HG02970 (cell line): ENCODE data around the gene DTHD1.

ENCODE experiments used
- ATAC-seq: cut with Tn5 transposase; IDR thresholded peaks from one replicate; pipeline ENCODE4 v1.9.1; 2021; ENCODE audit warnings: mild to moderate bottlenecking, moderate library complexity, moderate number of reproducible peaks; ENCODE audit not compliant: unreplicated experiment, low FRiP score

The DTHD1 gene

DNA sequence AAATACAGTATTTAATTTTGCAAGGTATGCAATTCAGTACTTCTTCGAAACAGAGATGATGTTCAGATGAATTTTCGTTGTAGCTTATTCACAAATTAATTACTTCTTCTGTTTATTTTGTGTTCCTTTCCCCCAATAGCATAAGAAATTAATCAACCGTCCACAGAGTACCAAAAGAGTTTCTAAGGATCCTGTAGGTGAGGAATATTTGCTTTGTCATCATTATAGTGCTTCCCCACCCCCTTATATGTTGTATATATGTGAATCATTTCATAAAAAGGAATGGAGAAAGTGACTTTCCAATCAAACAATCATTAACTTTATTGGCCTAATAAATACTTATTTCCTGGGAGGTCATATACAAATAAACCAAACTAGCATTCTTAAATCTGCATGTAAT lies 57.6 kb downstream of the DTHD1 start:
- ATAC-seq: no peak

DNA sequence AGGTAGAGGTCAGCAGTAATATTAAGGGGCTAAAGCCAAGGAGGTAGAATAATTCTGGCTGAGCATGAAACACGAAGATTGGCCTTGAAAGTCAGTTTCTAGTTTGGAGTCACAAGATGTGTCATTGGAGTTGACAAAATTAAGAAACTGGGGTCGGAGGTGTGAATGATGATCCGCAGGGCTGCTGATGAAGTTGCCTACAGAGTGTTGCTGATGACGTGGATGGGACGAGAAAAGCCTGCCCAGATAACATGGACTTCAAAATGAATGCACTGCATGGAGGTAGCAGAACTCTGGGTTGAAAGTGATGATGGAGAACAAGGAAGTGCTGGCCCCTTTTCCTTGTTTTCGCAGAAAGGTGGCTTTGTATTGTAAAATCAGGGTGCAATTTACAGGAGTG lies 60.5 kb downstream of the DTHD1 start:
- ATAC-seq: no peak

DNA sequence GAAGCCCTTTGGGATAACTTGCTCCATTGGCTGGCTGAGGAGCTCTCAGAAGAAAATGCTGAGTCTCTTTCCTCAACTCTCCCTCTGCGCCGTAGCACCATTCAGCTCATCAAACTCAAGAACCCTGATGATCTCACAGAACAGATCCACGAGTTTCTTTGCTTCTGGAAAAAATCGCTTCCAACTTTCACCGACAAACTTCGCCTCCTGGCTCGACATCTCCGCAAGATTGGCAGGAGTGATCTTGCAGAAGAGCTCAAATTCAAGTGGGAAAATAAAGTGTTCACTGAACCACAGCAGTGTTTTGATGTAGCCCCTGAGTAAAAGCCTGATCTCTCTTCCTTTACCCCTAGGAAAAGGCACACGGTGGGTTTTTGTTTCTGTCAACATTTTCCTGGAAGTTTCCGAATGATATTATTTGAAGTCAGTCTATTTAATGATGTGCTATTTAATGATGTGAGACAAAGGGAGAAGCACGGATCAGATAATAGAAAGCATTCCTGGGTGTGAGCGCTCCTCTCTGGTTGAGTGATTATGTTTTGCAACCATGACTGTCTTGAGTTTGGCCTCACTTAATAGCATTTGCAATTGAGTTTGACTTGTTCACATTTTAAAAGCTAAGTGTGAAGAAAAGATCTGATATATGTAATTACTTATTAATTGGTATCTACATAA lies 62.2 kb downstream of the DTHD1 start:
- no peak for ATAC-seq

DNA sequence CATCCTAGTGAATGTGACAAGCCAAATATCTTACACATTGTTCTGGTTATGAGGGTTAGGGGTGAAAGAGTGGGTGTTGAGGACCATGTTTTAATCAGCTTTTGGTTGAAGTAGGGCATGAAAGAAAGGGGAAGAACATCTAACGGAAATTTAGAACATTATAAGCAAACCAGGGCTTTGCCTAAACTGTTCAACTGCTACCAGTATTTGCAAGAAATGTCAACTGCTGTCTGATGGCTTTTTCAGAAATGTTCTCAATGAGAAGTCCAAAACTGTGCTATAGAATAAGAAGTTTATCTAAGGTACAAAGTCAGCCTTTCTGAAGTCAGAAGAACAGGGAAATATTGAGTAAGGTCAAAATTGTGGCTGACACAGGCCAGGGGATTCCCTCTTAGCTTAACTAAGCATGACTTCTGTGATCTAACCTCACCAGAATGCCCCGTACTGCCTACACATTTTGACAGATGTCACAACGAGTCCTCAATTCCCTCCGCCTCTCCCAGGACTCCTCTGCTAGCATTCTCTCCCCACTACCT lies 67.1 kb downstream of the DTHD1 start:
- peak; percentile 85 for ATAC-seq

DNA sequence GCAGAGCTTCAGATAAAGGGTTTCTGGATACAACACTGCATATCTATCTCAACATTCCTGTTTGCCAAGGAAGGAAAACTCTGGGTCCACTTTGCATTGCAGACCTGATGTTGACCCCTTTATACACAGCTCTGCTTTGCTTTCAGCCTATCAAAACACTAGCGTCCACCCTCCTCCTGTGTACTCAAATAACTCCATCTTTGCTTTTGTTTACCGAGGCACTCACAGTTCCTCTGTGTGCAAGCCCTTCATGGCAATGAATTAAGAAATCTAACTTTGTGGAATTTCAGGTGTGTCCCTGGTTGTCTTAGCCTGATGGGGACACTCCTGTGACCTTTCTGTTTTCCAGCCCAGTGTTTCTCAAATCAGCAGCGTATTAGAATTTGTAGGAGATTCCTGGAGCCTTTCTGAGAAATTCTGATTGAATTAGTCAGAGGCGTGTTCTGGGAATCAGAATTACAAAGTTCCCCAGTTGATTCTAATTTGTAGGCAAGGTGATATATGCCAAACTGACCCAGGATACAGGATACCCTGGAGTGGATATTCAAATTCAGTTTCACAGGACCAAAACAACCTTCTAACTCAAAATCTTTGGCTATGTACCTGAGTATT lies 68.6 kb downstream of the DTHD1 start:
- ATAC-seq: no peak

DNA sequence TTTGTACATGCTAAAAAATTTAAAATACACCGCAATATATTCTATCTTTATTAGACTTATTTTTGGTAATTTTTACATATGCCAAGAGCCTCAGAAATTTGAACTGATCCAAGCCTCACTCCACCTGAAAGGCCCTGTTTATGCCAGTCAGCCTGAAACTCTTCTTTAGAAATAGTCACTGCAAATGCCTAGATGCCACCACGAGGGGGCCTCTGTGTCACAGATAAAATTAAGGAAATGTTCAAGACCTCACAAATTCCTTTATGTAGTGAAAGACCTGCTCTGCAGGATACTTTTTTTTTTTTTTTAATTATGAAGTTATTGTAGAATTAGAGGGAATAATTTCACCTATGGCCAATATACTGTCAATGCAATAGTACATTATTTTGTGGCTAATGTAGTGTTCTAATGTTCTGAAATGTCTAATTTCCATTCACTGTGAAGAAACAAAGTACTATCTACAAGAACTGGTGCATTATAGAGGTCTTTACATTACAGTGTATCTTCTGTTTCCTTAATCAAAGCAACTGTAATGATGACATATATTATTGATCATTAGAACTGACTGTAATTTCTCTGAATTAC lies 69.8 kb downstream of the DTHD1 start:
- no peak for ATAC-seq

DNA sequence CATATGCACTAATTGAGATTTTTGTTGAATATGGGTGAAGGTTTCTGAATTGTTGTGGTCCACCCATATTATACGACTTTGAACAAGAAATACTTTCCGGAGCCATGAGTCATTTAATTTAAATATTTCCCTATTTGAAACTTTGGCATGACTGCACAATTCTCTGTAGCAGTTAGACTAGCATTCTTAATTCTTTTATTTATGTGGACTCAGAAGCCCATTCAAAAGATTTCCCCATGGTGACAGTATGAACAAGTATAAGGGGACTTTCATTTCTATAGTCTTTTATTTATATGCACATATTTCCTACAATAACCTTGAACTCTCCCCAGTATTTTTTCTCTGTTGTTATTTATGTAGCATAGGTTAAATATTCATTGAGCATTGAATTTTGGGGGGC lies 72.6 kb downstream of the DTHD1 start:
- no peak for ATAC-seq

DNA sequence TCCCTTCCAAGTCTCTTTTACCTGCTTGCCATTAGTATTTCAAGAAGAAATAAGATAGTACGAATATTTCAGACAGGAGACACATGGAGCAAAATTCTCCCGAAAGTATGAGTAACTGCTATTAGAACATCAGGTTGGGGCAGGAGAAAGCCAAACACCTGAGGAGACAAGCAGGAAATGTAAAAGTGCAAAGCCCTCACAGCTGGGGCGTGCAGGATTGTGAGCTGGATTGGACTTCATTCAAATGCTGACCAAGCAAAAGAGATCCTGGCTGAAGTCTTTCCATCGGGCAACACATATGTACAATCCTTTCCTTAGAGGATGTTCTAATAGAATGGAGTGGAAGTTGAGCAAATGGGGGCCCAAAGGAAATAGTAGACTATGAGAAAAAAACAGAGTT lies 76.8 kb downstream of the DTHD1 start:
- no peak for ATAC-seq

DNA sequence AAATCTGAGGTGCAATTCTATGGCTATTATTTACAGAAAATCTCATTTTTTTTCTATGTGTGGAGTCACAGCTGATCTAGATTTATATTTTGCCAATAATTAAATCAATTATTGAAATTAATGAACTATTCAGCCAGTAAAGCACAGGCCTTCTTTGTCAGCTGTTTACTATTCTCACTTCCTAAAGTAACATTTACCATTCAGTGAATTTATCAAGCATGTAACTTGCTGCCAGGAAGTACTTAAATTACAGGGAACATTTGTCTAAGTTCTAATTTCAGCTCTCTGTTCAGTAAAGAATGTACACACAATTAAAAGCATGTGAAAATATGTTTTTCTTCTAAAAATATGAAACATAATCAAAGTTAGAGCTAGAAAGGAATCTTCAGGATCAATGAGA lies 79.3 kb downstream of the DTHD1 start:
- ATAC-seq: no peak

DNA sequence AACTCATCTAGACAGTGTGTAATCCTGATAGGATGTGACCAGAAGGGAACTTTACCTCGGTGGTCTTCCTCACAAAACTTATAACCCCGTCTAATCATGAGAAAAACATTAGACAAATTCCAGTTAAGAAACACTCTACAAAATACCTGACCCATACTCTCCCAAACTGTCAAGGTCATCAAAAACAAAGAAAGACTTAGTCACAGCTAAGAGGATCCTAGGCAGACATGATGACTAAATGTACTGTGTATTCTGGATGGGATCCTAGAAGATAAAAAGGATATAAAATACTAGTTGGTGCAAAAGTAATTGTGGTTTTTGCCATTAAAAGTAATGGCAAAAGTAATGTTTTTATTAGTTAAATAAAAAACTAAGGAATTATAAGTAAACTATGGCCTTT lies 81.6 kb downstream of the DTHD1 start:
- ATAC-seq: no peak

DNA sequence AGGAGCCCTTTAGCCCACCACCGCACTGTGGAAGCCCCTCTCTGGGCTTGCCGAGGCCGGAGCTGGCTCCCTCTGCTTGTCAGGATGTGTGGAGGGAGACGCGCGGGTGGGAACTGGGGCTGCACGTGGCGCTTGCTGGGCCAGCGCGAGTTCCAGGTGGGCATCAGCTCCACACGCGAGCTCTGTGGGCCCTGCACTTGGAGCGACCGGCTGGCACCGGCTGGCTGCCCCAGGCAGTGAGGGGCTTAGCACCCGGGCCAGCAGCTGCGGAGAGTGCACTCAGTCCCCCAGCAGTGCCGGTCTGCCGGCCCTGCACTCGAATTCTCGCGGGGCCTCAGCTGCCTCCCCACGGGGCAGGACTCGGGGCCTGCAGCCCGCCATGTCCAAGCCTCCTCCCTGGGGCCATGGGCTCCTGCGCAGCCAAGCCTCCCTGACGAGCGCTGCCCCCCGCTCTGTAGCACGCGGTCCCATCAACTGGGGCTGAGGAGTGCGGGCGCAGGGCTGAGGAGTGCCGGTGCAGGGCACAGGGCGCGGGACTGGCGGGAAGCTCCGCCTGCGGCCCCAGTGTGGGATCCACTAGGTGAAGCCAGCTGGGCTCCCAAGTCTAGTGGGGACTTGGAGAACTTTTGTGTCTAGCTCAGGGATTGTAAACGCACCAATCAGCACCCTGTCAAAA lies 93.6 kb downstream of the DTHD1 start:
- no peak for ATAC-seq

DNA sequence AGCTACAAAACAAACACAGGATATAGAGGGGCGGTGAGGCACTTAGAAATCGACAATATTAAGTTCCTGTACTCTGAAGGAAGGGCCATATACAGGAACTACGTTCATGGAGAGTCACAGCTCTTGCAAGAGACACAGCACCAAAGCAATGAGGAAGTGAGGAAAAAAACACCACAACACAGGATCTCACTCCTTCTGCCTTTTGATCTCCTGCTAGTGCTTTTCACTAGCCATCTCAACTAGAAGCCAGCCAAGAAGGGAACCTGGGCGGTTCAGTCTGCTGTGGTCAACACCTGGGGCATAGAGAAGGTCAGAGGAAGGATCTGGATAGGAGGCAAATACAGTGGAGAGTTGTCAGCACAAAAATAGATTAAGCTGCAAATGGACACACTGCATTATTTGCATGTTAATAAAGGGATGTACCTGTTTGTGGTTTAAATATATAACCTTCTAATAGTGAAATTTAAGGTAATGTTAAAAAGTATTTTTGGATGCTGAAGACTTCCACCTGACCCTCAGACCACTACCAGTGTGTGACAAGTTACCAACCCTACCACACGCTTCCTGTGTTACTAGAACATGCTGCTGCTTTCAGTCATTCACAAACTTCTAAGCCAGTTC lies 104.6 kb downstream of the DTHD1 start:
- peak; percentile 85 for ATAC-seq

DNA sequence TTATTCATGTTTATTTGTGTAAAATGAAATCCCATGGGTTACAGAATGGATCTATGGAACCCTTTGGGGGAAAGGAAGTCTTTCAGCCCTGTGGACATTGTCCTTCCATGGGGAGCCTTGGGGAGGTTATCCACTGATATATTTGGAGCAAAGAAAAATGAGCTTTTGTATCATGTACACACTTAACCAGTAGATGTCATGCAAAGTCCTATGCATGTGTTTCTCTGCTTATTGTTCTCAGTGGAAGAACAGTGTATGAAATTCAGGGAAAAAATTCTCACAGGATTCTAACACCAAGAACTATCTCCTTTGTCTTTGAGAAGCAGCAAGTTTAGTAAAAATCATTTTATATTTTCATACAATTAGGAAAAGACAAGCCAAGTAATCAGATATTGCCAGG lies 105.3 kb downstream of the DTHD1 start:
- no peak for ATAC-seq

DNA sequence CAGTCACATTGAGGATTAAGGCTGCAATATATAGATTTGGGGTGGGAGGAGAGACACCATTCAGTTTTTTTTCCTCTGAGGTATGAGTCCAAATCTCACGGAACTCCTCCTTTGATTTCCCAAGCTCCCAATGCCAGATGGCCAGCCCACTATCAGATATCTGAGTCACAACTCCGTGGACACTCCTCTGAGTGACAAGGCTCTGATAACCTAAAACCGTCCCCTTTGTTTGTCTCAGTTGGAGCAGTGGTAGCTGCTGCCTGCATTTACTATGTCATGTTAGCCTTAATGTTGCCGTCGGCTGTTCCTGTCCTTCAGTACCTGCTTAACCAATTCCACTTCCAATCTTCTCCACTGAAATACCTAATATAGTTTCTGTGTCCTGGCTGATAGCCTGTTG lies 107.3 kb downstream of the DTHD1 start:
- no peak for ATAC-seq

DNA sequence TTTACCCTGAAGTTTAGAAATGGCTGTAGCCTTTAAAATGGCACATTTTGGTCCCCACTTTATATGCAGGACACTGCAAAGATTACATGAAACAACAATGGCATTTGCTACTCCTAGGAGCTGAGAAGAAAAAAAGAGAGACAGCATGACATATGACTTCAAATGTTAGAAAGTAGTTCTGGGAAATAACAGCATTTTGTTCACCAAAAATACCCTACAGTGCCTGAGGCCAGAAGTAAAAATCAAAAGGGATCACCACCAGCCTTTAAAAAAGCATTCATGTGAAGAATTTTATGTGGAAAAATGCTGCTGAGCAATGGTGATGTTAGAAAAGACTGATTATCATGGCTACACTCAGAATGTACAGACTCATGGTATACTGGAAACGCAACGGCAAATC lies 110.0 kb downstream of the DTHD1 start:
- no peak for ATAC-seq

DNA sequence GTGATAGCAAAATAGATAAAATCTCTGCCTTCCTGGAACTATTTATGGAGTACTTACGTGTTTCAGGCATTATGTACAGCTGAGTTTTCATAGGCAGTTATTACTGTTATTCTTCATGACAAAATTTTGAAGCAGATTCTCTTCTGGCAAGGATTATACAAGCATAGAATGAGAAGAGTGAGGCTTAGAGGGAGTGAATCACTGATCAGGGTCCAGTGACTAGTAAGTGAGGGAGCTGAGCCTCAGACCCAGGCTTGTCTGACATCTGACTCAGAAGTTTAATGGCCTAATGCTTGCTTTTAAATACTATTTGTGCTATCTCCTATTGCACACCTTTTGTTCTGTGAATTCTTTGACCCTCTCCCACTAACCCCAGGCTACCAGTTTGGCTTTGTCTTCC lies 110.6 kb downstream of the DTHD1 start:
- no peak for ATAC-seq

DNA sequence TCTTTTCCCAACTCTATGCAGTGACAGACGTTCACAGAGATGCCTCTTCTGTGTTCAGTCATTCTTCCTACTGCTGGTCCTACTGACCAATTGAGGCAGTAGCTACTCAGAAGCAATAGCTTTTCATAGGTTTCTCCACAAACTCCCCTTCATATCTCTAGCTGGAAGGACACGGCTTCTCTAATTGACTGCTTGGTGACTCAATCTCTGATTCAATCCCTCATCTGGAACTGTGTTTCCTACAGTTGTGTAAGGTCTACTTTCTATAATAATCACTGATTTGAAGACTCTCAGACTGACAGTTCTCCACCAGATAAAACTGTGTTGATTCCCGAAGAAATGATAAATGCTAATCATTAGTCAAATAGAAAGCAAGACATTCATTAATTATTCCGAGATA lies 111.5 kb downstream of the DTHD1 start:
- ATAC-seq: no peak
